HepG2 (cell line): ENCODE data around the gene ZFHX3. TPM values are rescaled to one million over a fixed set of nuclear protein-coding genes. Genes with fewer than 3 reads are reported as not detected.

ENCODE experiments used
- AHDC1 ChIP-seq: sonication (generic); formaldehyde crosslinking; IDR thresholded peaks from 2 replicates; pipeline ENCODE4 v1.5.1; 2020; ENCODE audit warnings: mild to moderate bottlenecking, missing genetic modification reagents, borderline replicate concordance
- FOXP1 ChIP-seq, 2 experiments: fragments of 450-650 bp in 1 of 2; IDR thresholded peaks; 2 replicates each; pipeline ENCODE4 v1.6.1; 2017 to 2018; ENCODE audit warnings: antibody characterized with exemption in 1 of 2
- HDAC2 ChIP-seq: sonication (generic); formaldehyde crosslinking; IDR thresholded peaks from 2 replicates; pipeline ENCODE4 v1.4.0; 2020; ENCODE audit warnings: missing genetic modification reagents
- MED8 ChIP-seq: sonication (generic); formaldehyde crosslinking; IDR thresholded peaks from 2 replicates; pipeline ENCODE4 v1.8.1; 2023; ENCODE audit warnings: mild to moderate bottlenecking, missing genetic modification reagents; ENCODE audit not compliant: insufficient replicate concordance
- MYNN ChIP-seq: sonication (generic); formaldehyde crosslinking; IDR thresholded peaks from 2 replicates; pipeline ENCODE4 v1.4.0; 2020; ENCODE audit warnings: mild to moderate bottlenecking, low read depth, missing genetic modification reagents
- PCBP1 ChIP-seq: fragments of 200-400 bp; formaldehyde crosslinking; IDR thresholded peaks from 2 replicates; pipeline ENCODE4 v1.6.1; 2017; ENCODE audit warnings: mild to moderate bottlenecking, low read depth, low read length, borderline replicate concordance
- PPARG ChIP-seq: conservative IDR thresholded peaks from 2 replicates; pipeline ENCODE4 v1.6.1; 2016; ENCODE audit warnings: missing biosample characterization, missing genetic modification reagents
- ZNF260 ChIP-seq: sonication (generic); formaldehyde crosslinking; IDR thresholded peaks from 2 replicates; pipeline ENCODE4 v1.4.0; 2020; ENCODE audit warnings: missing genetic modification reagents, low read depth, mild to moderate bottlenecking, borderline replicate concordance
- ZNF280B ChIP-seq: sonication (generic); formaldehyde crosslinking; IDR thresholded peaks from 2 replicates; pipeline ENCODE4 v1.5.0; 2020; ENCODE audit warnings: missing genetic modification reagents, mild to moderate bottlenecking, borderline replicate concordance
- ZNF414 ChIP-seq: sonication (generic); formaldehyde crosslinking; IDR thresholded peaks from 2 replicates; pipeline ENCODE4 v1.5.0; 2020; ENCODE audit warnings: missing genetic modification reagents
- ZNF432 ChIP-seq: sonication (generic); formaldehyde crosslinking; IDR thresholded peaks from 2 replicates; pipeline ENCODE4 v1.5.0; 2020; ENCODE audit warnings: missing genetic modification reagents, mild to moderate bottlenecking, borderline replicate concordance
- ZNF646 ChIP-seq: sonication (generic); formaldehyde crosslinking; IDR thresholded peaks from 2 replicates; pipeline ENCODE4 v1.9.0; 2021; ENCODE audit warnings: mild to moderate bottlenecking, missing genetic modification reagents
- polyA plus RNA-seq, 8 experiments: library from polyadenylated mRNA; depleted of rRNA in 3 of 8; stranded (reverse) in 7 of 8; unstranded in 1 of 8; fragments of >200 nt; fragmentation: Illumina TruSeq in 4 of 8; extraction: Trizol in 4 of 8; gene quantifications; 2 replicates each; pipeline versions ENCODE4 v1.2.1 to v1.2.3, GENCODE V29; 2011 to 2016; ENCODE audit warnings: low read depth in 4 of 8, missing spikeins in 1 of 8, mixed read lengths in 1 of 8; ENCODE audit not compliant: insufficient read depth in 1 of 8
- total RNA-seq, 5 experiments: library from RNA; depleted of rRNA; stranded (reverse); fragments of >200 nt; fragmentation: Illumina TruSeq; extraction: Trizol; gene quantifications; 2 replicates each; pipeline ENCODE4 v1.2.3, GENCODE V29; 2016; ENCODE audit warnings: low read depth in 1 of 5

Gene ZFHX3
- total and polyA plus RNA-seq, 2 of the 13 experiments (the other 11 are each of a cell fraction or from before 2014, with no cell fraction given) = 5.0 to 6.0 TPM

GRCh38 chr16:73015612-73016487 is 32.1 kb downstream of the ZFHX3 start (continued):
- TF ChIP-seq ZNF280B (CRISPR knock-in tag) (no peak), ZNF646 (CRISPR knock-in tag) (no peak; the same call in 1 of the 2 replicates), ZNF414 (CRISPR knock-in tag) (0 out of 2 replicates have a peak, but pooled peaks have one; percentile 48), HDAC2 (CRISPR knock-in tag) (peak; percentile 63; the same call in 1 of the 2 replicates), MYNN (CRISPR knock-in tag) (no peak), ZNF260 (no peak), FOXP1 (IDR thresholded peaks at IDR 0.05) (no peak), FOXP1 (CRISPR knock-in tag; IDR thresholded peaks at IDR 0.05) (peak; percentile 60), ZNF432 (CRISPR knock-in tag) (no peak), PCBP1 (no peak), MED8 (CRISPR knock-in tag) (no peak), PPARG (CRISPR knock-in tag) (no peak), AHDC1 (CRISPR knock-in tag) (no peak; the same call in 1 of the 2 replicates)
